Stomach (tissue), 9 donors: ENCODE measurements around the gene PIAS1. TPM values are rescaled to one million over a fixed set of nuclear protein-coding genes. Genes with fewer than 3 reads are reported as not detected.

Experiments
- DNase-seq, 2 donors: peaks; one replicate each; pipeline versions ENCODE4 v3.0.0 to v3.0.0-alpha.2; 2013 to 2019
- H3K27ac ChIP-seq, 5 donors: fragments of 200-600 bp in 4 of 5; sonication (generic) in 4 of 5; one replicate each; pipeline ENCODE4 v1.5.1; 2013 to 2019; ENCODE audit warnings: mild to moderate bottlenecking in 1 of 5, moderate library complexity in 1 of 5
- H3K27me3 ChIP-seq, 3 donors: fragments of 200-600 bp; sonication (generic); one replicate each; pipeline ENCODE4 v1.5.1; 2017 to 2019; ENCODE audit warnings: mixed run types in 1 of 3
- H3K36me3 ChIP-seq, 4 donors: fragments of 200-600 bp; sonication (generic); 1 replicate in 3 of 4; 2 replicates in 1 of 4; pipeline ENCODE4 v1.5.1; 2016 to 2019
- H3K4me1 ChIP-seq, 4 donors: fragments of 200-600 bp; sonication (generic); one replicate each; pipeline ENCODE4 v1.5.1; 2016 to 2019
- H3K4me3 ChIP-seq, 4 donors: fragments of 200-600 bp; sonication (generic) in 3 of 4; one replicate each; pipeline ENCODE4 v1.5.1; 2016 to 2019; ENCODE audit warnings: mild to moderate bottlenecking in 1 of 4
- H3K9me3 ChIP-seq, 4 donors: fragments of 200-600 bp; sonication (generic); one replicate each; pipeline ENCODE4 v1.5.1; 2016 to 2019
- CTCF ChIP-seq, 7 experiments: fragments of 450-650 bp in 4 of 7; fragments of 200-600 bp in 3 of 7; sonication (generic) in 3 of 7; IDR thresholded peaks; one replicate each; pipeline ENCODE4 v1.5.1; 2016 to 2019; ENCODE audit warnings: antibody characterized with exemption in 7 of 7, control low read depth in 2 of 7, mild to moderate bottlenecking in 1 of 7
- EP300 ChIP-seq: sonication (generic); formaldehyde crosslinking; IDR thresholded peaks from one replicate; pipeline ENCODE4 v1.6.1; 2017; ENCODE audit warnings: antibody characterized with exemption
- POLR2A ChIP-seq, 4 donors: fragments of 450-650 bp; IDR thresholded peaks; one replicate each; pipeline ENCODE4 v1.6.1; 2016; ENCODE audit warnings: antibody characterized with exemption in 4 of 4, control low read depth in 2 of 4, mild to moderate bottlenecking in 1 of 4, moderate library complexity in 1 of 4
- POLR2AphosphoS5 ChIP-seq, 3 donors: sonication (generic); formaldehyde crosslinking; IDR thresholded peaks; one replicate each; pipeline ENCODE4 v1.6.1; 2016; ENCODE audit warnings: antibody characterized with exemption in 3 of 3
- WGBS, 5 donors: extraction: QIAGEN DNeasy Blood & Tissue Kit in 3 of 5; methylation state at CpG; one replicate each; pipeline versions ENCODE4 v1.1.5 to v1.1.7; 2013 to 2018; 5-methylcytosine and 5-hydroxymethylcytosine counted together
- intact Hi-C: fragments of 100-400 bp; cut with DNase I; formaldehyde crosslinking; loops from one replicate; pipeline ENCODE4 v1.15.1; 2023; ENCODE audit warnings: low total_unique reads
- polyA plus RNA-seq, 3 donors: library from polyadenylated mRNA; stranded (reverse); fragments of 200-250 nt; gene quantifications; one replicate each; pipeline ENCODE4 v1.2.3, GENCODE V29; 2013
- total RNA-seq, 5 donors: library from RNA; depleted of rRNA; stranded (reverse); fragments of >200 nt; gene quantifications; one replicate each; pipeline versions ENCODE4 v1.1.0 to v1.2.3, GENCODE V29; 2014 to 2016
- donor health status: healthy with polysubstance abuse.
- donor health status: Bipolar disorder and iron deficiency.
- donor health status: healthy.

PIAS1 gene
- total and polyA plus RNA-seq, 8 donors, result 7.9 to 56.6 (median 38.8) TPM

GRCh38 chr15:68012911-68013310, 41.2 kb upstream of the PIAS1 start:
- intact Hi-C loops, result no loop called here
- DNase-seq, result peak; percentile 75 to 90

DNA sequence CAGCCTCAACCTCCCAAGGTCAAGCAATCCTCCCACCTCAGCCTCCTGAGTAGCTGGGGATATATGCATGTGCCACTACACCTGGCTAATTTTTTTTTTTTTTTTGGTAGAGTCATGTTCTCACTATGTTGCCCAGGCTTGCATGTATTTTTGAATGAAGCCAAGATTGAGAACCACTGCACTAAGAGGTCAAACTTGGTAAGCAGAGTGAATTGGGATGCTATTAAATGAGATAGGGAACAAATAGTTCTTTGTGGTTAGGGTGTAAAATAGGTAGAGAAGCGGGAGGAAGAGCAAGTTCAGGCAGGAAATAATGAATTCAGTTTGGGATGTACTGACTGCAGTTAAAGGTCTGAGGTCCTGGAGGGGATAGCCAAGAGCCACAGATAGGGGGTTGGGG, 39.9 kb upstream of the PIAS1 start:
- Histone ChIP-seq H3K27me3 (no peaks in the 10 kb centered on the region), H3K4me3 (no peak overlapping the region), H3K27ac (no peak overlapping the region), H3K9me3 (no peaks in the 10 kb centered on the region), H3K4me1 (peaks cover 0 to 23% (median 10%) of the 10 kb centered on the region in 4 donors), H3K36me3 (no peaks in the 10 kb centered on the region)
- WGBS, 5 donors, result 85 to 93% (median 90%) methylated on average over 1 of the region's 1 CpG
- no peak for TF ChIP-seq CTCF (IDR thresholded peaks at IDR 0.05)
- intact Hi-C loops, result no loop called here
- DNase-seq, result no peak

More at GRCh38 chr15:68012911-68013310, 41.2 kb upstream of the PIAS1 start:
- WGBS, 5 donors, result 33 to 62% (median 55%) methylated on average over 1 of the region's 1 CpG
- Histone ChIP-seq H3K9me3 (no peaks in the 10 kb centered on the region), H3K4me1 (peaks cover 0 to 23% (median 10%) of the 10 kb centered on the region in 4 donors), H3K27me3 (no peaks in the 10 kb centered on the region), H3K4me3 (no peak overlapping the region), H3K27ac (peak overlapping the region; percentile 46 to 69 (median 58)), H3K36me3 (no peaks in the 10 kb centered on the region)
- TF ChIP-seq POLR2A (IDR thresholded peaks at IDR 0.05) (no peak), POLR2AphosphoS5 (IDR thresholded peaks at IDR 0.05) (peak in 1 of 3 donors; percentile 67), CTCF (IDR thresholded peaks at IDR 0.05) (peak in 1 of 7 experiments; percentile 16), EP300 (no peak)

GRCh38 chr15:68015244-68015643, 38.9 kb upstream of the PIAS1 start:
- Histone ChIP-seq H3K36me3 (no peaks in the 10 kb centered on the region), H3K27ac (no peak overlapping the region), H3K4me3 (no peak overlapping the region), H3K9me3 (no peaks in the 10 kb centered on the region), H3K27me3 (no peaks in the 10 kb centered on the region), H3K4me1 (peaks cover 0 to 25% (median 10%) of the 10 kb centered on the region in 4 donors)
- DNase-seq, result no peak
- TF ChIP-seq CTCF (IDR thresholded peaks at IDR 0.05), result no peak
- TF ChIP-seq POLR2A (IDR thresholded peaks at IDR 0.05), result no peak
- TF ChIP-seq EP300, result no peak
- TF ChIP-seq POLR2AphosphoS5 (IDR thresholded peaks at IDR 0.05), result no peak
- WGBS, 5 donors, result 78 to 89% (median 84%) methylated on average over 3 of the region's 3 CpGs
- intact Hi-C loops, result no loop called here

DNA sequence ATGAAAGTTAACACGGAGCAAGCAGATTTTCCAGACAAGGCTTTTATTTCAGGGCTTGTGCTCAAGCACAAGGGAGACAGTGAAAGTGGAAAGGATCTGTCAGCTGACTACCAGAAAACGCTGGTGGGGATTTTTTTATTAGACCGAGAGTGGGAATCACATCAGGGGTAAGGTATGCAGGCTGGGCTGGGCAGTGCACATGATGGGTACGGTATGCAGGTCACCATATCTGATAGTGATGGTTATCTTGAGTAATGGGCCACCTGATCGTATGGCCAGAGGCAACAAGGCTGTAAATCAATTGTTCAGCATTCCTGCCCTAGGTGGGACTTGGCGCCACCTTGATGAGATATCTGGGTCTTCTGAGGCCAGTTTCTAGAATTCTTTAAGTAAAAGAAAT, 36.9 kb upstream of the PIAS1 start:
- TF ChIP-seq POLR2AphosphoS5 (IDR thresholded peaks at IDR 0.05), result no peak
- H3K27ac ChIP-seq, result no peak overlapping the region
- DNase-seq, result no peak
- H3K36me3 ChIP-seq, result no peaks in the 10 kb centered on the region
- WGBS, 5 donors, result 84 to 94% (median 85%) methylated on average over 6 of the region's 6 CpGs
- intact Hi-C loops, result no loop called here
- no peaks in the 10 kb centered on the region for H3K9me3 ChIP-seq
- H3K4me1 ChIP-seq, result peaks cover 0 to 24% (median 10%) of the 10 kb centered on the region in 4 donors
- no peaks in the 10 kb centered on the region for H3K27me3 ChIP-seq
- H3K4me3 ChIP-seq, result no peak overlapping the region

DNA sequence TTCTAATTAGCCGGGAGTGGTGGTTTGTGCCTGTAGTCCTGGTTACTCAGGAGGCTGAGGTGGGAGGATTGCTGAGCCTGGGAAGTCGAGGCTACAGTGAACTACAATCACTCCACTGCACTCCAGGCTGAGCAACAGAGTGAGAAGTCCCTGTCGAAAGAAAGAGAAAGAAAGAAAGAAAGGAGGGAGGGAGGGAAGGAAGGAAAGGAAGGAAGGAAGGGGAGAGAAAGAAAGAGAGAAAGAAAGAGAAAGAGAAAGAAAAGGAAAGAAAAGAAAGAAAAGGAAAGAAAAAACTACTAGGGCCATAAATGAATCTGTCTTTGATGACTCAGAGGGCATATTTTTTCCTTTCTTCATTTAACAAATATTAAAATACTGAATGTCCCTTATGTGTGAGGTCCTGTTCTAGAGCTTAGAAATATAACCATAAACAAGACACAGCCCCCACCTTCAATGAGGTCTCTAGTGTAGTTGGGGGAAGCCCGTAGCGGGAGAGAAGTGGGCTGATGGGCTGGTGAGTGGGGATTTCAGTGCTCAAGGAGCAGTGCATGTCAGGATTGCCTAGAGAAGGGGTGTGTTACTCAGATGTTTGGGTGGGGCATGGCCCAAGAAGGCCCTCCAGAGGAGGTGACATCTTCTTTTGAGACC, 35.2 kb upstream of the PIAS1 start:
- H3K36me3 ChIP-seq, result no peaks in the 10 kb centered on the region
- H3K4me1 ChIP-seq, result peaks cover 0 to 15% (median 7%) of the 10 kb centered on the region in 4 donors
- 72 to 93% (median 91%) methylated on average over 5 of the region's 5 CpGs for WGBS, 5 donors
- no peak overlapping the region for H3K27ac ChIP-seq
- TF ChIP-seq CTCF (IDR thresholded peaks at IDR 0.05) (no peak), POLR2AphosphoS5 (IDR thresholded peaks at IDR 0.05) (no peak), EP300 (no peak), POLR2A (IDR thresholded peaks at IDR 0.05) (no peak)
- H3K4me3 ChIP-seq, result no peak overlapping the region
- H3K9me3 ChIP-seq, result no peaks in the 10 kb centered on the region
- no peaks in the 10 kb centered on the region for H3K27me3 ChIP-seq
- DNase-seq, result no peak
- intact Hi-C loops, result no loop called here
